Upper lobe of left lung (tissue), 6 donors: ENCODE data around the gene WNT1. TPM values are rescaled to one million over a fixed set of nuclear protein-coding genes. Genes with fewer than 3 reads are reported as not detected.

Experiments
- ATAC-seq, 2 donors: fragments of 200-7000 bp; cut with Tn5 transposase; one replicate each; pipeline ENCODE4 v1.9.1; 2022; ENCODE audit warnings: mild to moderate bottlenecking in 2 of 2, moderate library complexity in 2 of 2; ENCODE audit not compliant: low FRiP score in 2 of 2
- DNase-seq, 2 donors: peaks; one replicate each; pipeline ENCODE4 v3.0.0-alpha.2; 2019 to 2020
- H3K27ac ChIP-seq, 4 donors: fragments of 200-600 bp; sonication (generic); one replicate each; pipeline ENCODE4 v1.5.1; 2016 to 2019
- H3K27me3 ChIP-seq, 4 donors: fragments of 200-600 bp; sonication (generic); one replicate each; pipeline ENCODE4 v1.5.1; 2017 to 2019
- H3K36me3 ChIP-seq, 4 donors: fragments of 200-600 bp; sonication (generic); one replicate each; pipeline ENCODE4 v1.5.1; 2016 to 2019
- H3K4me1 ChIP-seq, 4 donors: fragments of 200-600 bp; sonication (generic); one replicate each; pipeline ENCODE4 v1.5.1; 2018 to 2019
- H3K4me3 ChIP-seq, 4 donors: fragments of 200-600 bp; sonication (generic); one replicate each; pipeline ENCODE4 v1.5.1; 2017 to 2019; ENCODE audit warnings: mild to moderate bottlenecking in 2 of 4, moderate library complexity in 1 of 4
- H3K9me3 ChIP-seq, 4 donors: fragments of 200-600 bp; sonication (generic); one replicate each; pipeline ENCODE4 v1.5.1; 2018 to 2019
- EP300 ChIP-seq, 4 donors: sonication (generic); formaldehyde crosslinking; IDR thresholded peaks; one replicate each; pipeline ENCODE4 v1.5.1; 2017; ENCODE audit warnings: antibody characterized with exemption in 4 of 4, control low read depth in 2 of 4
- POLR2A ChIP-seq, 4 donors: fragments of 450-650 bp; IDR thresholded peaks; one replicate each; pipeline ENCODE4 v1.5.1; 2016 to 2017; ENCODE audit warnings: antibody characterized with exemption in 4 of 4, mild to moderate bottlenecking in 2 of 4
- POLR2AphosphoS5 ChIP-seq, 2 donors: sonication (generic); formaldehyde crosslinking; IDR thresholded peaks; one replicate each; pipeline ENCODE4 v1.5.1; 2017; ENCODE audit warnings: antibody characterized with exemption in 2 of 2
- WGBS, 2 donors: methylation state at CpG; one replicate each; pipeline ENCODE4 v1.1.5; 2017 to 2018; 5-methylcytosine and 5-hydroxymethylcytosine counted together
- total RNA-seq, 6 donors: library from RNA; depleted of rRNA in 4 of 6; stranded (reverse); fragments of >200 nt in 4 of 6; gene quantifications; one replicate each; pipeline versions ENCODE4 v1.1.0 to v1.2.1, GENCODE V29; 2016 to 2021
- TF ChIP-seq, protein P1 (sequence below), 6 experiments: fragments of 450-650 bp in 4 of 6; fragments of 200-600 bp in 2 of 6; sonication (generic) in 2 of 6; IDR thresholded peaks; one replicate each; pipeline ENCODE4 v1.5.1; 2016 to 2019; ENCODE audit warnings: antibody characterized with exemption in 6 of 6
- donor health status: DM: no; HTN: no; CAD: no; lungs with moderate emphysema.
- donor health status: DM: no; HTN: yes; CAD: no; lungs with severe emphysema.

WNT1 gene
- total RNA-seq: under 1 TPM in 1 of 6 donors, not detected in 5; 0.34 TPM

DNA sequence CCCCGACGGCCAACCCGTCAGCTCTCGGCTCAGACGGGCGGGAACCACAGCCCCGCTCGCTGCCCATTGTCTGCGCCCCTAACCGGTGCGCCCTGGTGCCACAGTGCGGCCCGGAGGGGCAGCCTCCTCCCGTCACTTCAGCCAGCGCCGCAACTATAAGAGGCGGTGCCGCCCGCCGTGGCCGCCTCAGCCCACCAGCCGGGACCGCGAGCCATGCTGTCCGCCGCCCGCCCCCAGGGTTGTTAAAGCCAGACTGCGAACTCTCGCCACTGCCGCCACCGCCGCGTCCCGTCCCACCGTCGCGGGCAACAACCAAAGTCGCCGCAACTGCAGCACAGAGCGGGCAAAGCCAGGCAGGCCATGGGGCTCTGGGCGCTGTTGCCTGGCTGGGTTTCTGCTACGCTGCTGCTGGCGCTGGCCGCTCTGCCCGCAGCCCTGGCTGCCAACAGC lies at the start of gene WNT1:
TSS of gene WNT1 (plus strand) at position 32 of the 450 bp plus-strand sequence. CDS start at position 361, 329 bp downstream.
- 0% methylated on average over 4 of the region's 45 CpGs; no CpG with 5 or more reads in 1 of the 2 donors for WGBS, 2 donors
- ATAC-seq: no peak

DNA sequence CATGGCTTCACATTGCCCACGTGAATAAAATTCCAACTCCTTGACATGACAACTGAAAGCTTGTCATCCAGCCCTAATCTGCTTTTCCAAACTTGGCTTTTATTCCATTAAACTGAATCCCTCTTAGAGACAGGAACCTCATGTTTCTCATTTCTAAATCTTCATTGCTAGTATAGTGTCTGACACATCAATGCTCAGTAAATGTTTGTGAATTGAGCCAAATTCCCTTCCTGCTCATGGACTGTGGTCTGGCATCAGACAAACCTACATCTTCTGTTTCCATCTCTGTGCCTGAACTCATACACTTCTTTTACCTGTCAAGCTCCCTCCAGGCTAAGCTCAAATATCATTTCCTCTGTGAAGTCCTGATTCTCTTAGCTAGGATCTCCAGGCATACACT lies 48.6 kb upstream of the WNT1 start:
- Histone ChIP-seq H3K4me1 (peaks cover 5 to 11% (median 5%) of the 10 kb centered on the region in 4 donors), H3K9me3 (no peaks in the 10 kb centered on the region), H3K27me3 (no peaks in the 10 kb centered on the region), H3K4me3 (no peak overlapping the region), H3K27ac (no peak overlapping the region), H3K36me3 (peaks cover 4 to 54% (median 28%) of the 10 kb centered on the region in 4 donors)
- ATAC-seq (no peak), DNase-seq (no peak)
- TF ChIP-seq, protein P1, sequence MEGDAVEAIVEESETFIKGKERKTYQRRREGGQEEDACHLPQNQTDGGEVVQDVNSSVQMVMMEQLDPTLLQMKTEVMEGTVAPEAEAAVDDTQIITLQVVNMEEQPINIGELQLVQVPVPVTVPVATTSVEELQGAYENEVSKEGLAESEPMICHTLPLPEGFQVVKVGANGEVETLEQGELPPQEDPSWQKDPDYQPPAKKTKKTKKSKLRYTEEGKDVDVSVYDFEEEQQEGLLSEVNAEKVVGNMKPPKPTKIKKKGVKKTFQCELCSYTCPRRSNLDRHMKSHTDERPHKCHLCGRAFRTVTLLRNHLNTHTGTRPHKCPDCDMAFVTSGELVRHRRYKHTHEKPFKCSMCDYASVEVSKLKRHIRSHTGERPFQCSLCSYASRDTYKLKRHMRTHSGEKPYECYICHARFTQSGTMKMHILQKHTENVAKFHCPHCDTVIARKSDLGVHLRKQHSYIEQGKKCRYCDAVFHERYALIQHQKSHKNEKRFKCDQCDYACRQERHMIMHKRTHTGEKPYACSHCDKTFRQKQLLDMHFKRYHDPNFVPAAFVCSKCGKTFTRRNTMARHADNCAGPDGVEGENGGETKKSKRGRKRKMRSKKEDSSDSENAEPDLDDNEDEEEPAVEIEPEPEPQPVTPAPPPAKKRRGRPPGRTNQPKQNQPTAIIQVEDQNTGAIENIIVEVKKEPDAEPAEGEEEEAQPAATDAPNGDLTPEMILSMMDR (IDR thresholded peaks at IDR 0.05): no peak
- TF ChIP-seq EP300 (IDR thresholded peaks at IDR 0.05) (no peak), POLR2A (IDR thresholded peaks at IDR 0.05) (no peak), POLR2AphosphoS5 (IDR thresholded peaks at IDR 0.05) (no peak)
- 93 to 96% methylated on average over 1 of the region's 1 CpG for WGBS, 2 donors

More for the DNA sequence above, at the start of gene WNT1:
- TF ChIP-seq, protein P1 (IDR thresholded peaks at IDR 0.05): peak in 2 of 6 experiments; percentile 1 to 15
- no peak for TF ChIP-seq POLR2AphosphoS5 (IDR thresholded peaks at IDR 0.05)
- peak within 1 kb of the TSS in 3 of 4 donors; percentile 28 to 40 (median 37) for H3K4me3 ChIP-seq
- peaks cover 0 to 65% (median 42%) of the 10 kb centered on the region in 4 donors for H3K27me3 ChIP-seq
- peak in 1 of 2 donors; percentile 87 for DNase-seq
- H3K27ac ChIP-seq: no peak within 1 kb of the TSS
- no peaks in the 10 kb centered on the region for H3K9me3 ChIP-seq
- H3K4me1 ChIP-seq: peaks cover 42 to 52% (median 49%) of the 10 kb centered on the region in 4 donors
- H3K36me3 ChIP-seq: no peaks in the 10 kb centered on the region

DNA sequence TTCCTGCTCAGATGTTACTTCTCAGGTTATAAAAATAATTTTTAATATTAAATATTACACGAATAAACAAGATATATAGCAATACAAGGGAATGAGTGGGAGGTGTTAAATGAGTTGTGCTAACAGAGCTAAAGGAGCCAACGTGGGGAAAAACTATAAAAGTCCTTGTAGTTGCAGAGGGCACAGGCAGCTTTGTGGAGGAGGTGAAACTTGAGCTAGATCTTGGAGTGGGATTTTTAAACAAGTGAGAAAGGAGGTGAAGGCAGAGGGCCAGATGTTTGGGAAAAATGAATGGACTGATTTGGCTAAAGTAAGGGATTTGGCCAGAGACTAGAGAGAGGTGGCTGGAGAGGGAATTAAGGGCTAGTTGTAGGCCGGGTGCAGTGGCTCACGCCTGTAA lies 47.6 kb upstream of the WNT1 start:
- Histone ChIP-seq H3K27me3 (no peaks in the 10 kb centered on the region), H3K4me3 (no peak overlapping the region), H3K9me3 (no peaks in the 10 kb centered on the region), H3K27ac (no peak overlapping the region), H3K4me1 (peaks cover 0 to 4% (median 4%) of the 10 kb centered on the region in 4 donors), H3K36me3 (peaks cover 4 to 63% (median 34%) of the 10 kb centered on the region in 4 donors)
- no peak for ATAC-seq
- WGBS, 2 donors: 86 to 87% methylated on average over 4 of the region's 4 CpGs
- TF ChIP-seq POLR2AphosphoS5 (IDR thresholded peaks at IDR 0.05): no peak
- no peak for TF ChIP-seq EP300 (IDR thresholded peaks at IDR 0.05)
- no peak for DNase-seq

DNA sequence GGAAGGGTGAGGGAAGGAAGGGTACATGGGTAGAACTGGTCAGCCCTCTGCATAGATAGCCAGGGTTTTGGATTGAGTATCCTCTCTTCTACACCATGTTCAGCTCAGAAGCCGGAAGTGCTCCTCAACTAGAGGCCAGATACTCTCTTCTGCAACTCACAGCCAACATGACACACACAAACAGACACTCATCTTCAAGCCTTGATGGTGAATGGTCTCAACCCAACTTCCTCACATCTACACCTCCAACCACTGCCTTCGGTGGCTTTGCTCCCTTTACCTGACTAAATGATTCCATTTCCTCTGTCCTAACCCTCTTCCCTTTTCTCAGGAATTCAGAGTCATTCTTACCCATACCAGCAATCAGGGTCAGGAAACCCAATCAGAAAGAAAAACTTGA lies 45.2 kb upstream of the WNT1 start:
- no peak for ATAC-seq
- Histone ChIP-seq H3K27ac (peak overlapping the region in 1 of 4 donors; percentile 30), H3K36me3 (peaks cover 9 to 82% (median 51%) of the 10 kb centered on the region in 4 donors), H3K4me3 (no peak overlapping the region), H3K4me1 (no peaks in the 10 kb centered on the region), H3K27me3 (no peaks in the 10 kb centered on the region), H3K9me3 (no peaks in the 10 kb centered on the region)
- WGBS, 2 donors: 39 to 54% methylated on average over 2 of the region's 2 CpGs
- no peak for TF ChIP-seq POLR2AphosphoS5 (IDR thresholded peaks at IDR 0.05)
- DNase-seq: no peak

DNA sequence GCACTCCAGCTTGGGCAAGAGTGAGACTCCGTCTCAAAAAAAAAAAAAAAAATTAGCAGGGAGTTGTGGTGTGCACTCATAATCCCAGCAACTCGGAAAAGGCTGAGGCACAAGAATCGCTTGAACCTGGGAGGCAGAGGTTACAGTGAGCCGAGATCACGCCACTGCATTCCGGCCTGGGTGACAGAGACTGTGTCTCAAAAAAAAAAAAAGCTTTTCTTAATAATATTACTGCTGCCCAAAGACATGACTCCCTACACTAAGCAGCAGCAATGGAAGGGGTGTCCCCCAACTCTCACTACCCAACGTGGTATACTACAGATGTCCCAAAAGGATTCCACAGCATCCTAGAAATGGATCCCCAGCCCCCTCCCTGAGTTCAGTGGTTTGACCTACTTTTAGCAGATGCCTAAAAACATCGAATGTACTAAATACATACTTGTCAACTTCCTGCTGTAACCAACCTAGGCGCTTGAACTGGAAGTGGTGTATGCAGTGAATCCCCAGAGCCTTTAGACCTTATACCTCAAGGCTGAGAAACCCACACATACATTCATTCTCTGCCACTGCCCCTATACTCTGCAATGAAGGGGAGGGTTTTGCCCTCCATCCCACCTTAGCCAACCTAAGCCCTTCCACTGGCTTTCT lies 44.3 kb upstream of the WNT1 start:
- WGBS, 2 donors: 76 to 85% methylated on average over 9 of the region's 9 CpGs
- Histone ChIP-seq H3K4me3 (no peak overlapping the region), H3K27ac (peak overlapping the region in 3 of 4 donors; percentile 7 to 53 (median 31)), H3K36me3 (peaks cover 11 to 87% (median 60%) of the 10 kb centered on the region in 4 donors), H3K4me1 (no peaks in the 10 kb centered on the region), H3K9me3 (no peaks in the 10 kb centered on the region), H3K27me3 (no peaks in the 10 kb centered on the region)
- ATAC-seq (no peak), DNase-seq (no peak)
- TF ChIP-seq POLR2AphosphoS5 (IDR thresholded peaks at IDR 0.05) (no peak), POLR2A (IDR thresholded peaks at IDR 0.05) (no peak), EP300 (IDR thresholded peaks at IDR 0.05) (no peak)
- TF ChIP-seq, protein P1 (IDR thresholded peaks at IDR 0.05): no peak
